Stimulated activated naive CD8-positive, alpha-beta T cell treated with anti-CD3 and anti-CD28 coated beads, Interleukin-15, amount 100 ng/mL, for 72 hours (primary cell): ENCODE results near the gene MDH2.
"Not testable (repeated sequence)": the region's sequence is repeated elsewhere in the genome, so short reads cannot be mapped to it uniquely, and the experiment has no call there.

ENCODE experiments used
- ATAC-seq: fragments of 150-1000 bp; cut with Tn5 transposase; 2 replicates; pipeline ENCODE4 v1.10.0; 2021; ENCODE audit warnings: mild to moderate bottlenecking, moderate library complexity
- DNase-seq, 2 donors: peaks; one replicate each; pipeline ENCODE4 v3.0.0; 2021 to 2022
- H3K27ac Mint-ChIP-seq, 2 donors: one replicate each; pipeline ENCODE4 v1.8.0; 2022; ENCODE audit warnings: mild to moderate bottlenecking in 2 of 2, mixed read lengths in 2 of 2, moderate library complexity in 2 of 2
- H3K27me3 Mint-ChIP-seq: one replicate; pipeline ENCODE4 v1.8.0; 2022; ENCODE audit warnings: mixed read lengths
- H3K4me1 Mint-ChIP-seq: one replicate; pipeline ENCODE4 v1.8.0; 2022; ENCODE audit warnings: mild to moderate bottlenecking, mixed read lengths
- H3K4me3 Mint-ChIP-seq, 2 donors: one replicate each; pipeline ENCODE4 v1.8.0; 2022; ENCODE audit warnings: mild to moderate bottlenecking in 2 of 2, mixed read lengths in 2 of 2, moderate library complexity in 1 of 2
- H3K9me3 Mint-ChIP-seq, 2 donors: one replicate each; pipeline ENCODE4 v1.8.0; 2022; ENCODE audit warnings: mixed read lengths in 2 of 2

Gene MDH2, protein sequence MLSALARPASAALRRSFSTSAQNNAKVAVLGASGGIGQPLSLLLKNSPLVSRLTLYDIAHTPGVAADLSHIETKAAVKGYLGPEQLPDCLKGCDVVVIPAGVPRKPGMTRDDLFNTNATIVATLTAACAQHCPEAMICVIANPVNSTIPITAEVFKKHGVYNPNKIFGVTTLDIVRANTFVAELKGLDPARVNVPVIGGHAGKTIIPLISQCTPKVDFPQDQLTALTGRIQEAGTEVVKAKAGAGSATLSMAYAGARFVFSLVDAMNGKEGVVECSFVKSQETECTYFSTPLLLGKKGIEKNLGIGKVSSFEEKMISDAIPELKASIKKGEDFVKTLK

DNA sequence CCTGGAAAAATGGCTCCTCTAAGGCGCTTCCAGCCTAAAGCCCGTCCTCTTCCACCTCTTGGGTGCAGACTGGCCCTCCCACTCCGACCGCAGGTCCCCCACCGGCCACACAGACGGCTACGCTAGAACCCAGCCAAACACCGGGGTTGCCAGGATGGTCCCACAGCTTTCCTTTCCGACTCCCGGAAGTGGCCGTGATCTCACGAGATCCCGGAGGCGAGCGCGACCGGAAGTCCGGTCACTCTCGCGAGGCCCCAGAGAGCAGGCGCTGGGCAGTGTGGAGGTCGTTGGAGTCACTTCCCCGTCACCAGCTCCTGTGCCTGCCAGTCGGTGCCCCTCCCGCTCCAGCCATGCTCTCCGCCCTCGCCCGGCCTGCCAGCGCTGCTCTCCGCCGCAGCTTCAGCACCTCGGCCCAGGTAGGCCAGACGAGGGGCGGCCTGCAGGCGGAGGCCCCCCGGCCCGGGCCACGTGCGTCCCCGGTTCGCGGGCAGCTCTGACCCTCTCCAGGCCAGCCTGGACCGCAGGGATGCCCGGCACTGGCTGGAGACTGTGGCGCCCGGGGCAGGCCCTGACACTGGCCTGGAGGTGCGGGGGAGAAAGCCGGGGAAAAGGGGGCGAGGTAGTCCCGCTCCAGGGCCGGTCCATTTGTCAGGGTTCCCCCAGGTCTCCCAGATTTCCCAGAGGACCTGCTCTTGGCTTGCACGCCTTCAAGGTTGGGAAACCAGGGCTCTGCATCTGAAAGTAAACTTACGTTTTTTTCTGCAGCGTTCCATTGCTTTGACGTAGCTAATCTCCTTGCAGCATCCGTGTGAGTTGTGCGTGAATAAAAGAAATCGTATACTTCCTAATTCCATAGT, at the start of gene MDH2, which contains the start of gene STYXL1:
TSS of gene MDH2 (plus strand) at position 296 of the 857 bp plus-strand sequence. CDS start at position 351, 55 bp downstream.
TSS of gene STYXL1 (minus strand) at position 190 of the 857 bp plus-strand sequence. CDS start 17,477 bp downstream, outside the sequence.
- H3K27me3 Mint-ChIP-seq, result no peaks in the 10 kb centered on the region
- peak; percentile 85 to 94 for DNase-seq
- peak; percentile 98 for ATAC-seq
- no peaks in the 10 kb centered on the region for H3K9me3 Mint-ChIP-seq
- H3K27ac Mint-ChIP-seq, result peak within 1 kb of the TSS; percentile 99
- peak within 1 kb of the TSS; percentile 98 for H3K4me3 Mint-ChIP-seq
- peaks cover 54% of the 10 kb centered on the region for H3K4me1 Mint-ChIP-seq

DNA sequence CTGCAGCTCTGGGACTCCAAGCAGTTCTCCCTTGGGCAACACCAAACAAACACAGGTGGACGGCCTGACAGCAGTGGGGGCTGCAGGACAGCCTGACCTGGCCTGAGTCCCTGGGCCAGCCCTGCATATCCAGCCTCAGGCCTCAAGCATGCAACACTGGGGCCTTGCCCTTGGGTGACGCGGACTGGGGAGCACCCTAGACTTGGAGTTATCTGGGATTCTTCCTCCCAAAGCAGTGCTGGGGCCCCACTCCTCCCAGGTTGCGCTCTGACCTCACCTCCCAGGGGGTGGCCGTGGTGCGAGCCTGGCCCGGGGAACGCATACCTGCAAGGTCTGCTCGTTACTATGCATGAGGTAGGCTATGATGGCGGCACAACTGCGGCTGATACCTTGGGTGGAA, 47.3 kb upstream of the MDH2 start:
- no peaks in the 10 kb centered on the region for H3K27me3 Mint-ChIP-seq
- no peaks in the 10 kb centered on the region for H3K9me3 Mint-ChIP-seq
- no peak overlapping the region for H3K4me3 Mint-ChIP-seq
- ATAC-seq (no peak), DNase-seq (no peak)
- no peak overlapping the region for H3K27ac Mint-ChIP-seq
- H3K4me1 Mint-ChIP-seq, result peaks cover 21% of the 10 kb centered on the region

DNA sequence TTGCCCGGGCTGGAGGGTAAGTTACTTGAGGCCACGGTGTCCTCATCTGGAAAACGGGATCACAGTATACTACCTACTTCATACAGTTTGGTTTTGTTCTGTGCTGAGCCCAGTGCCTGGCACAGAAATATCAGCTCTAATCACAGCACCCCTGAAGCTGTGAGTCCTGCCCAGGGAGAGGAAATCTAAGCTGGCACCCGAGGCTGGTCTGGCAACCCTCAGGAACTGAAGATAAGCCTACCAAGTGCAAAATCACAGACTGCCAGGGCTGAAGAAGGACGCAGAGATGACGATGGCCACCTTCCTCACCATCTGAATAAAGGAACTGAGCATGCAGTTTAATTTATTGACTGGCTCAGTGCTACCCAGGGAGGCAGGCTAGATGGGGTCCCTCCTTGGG, 45.8 kb upstream of the MDH2 start:
- no peak for DNase-seq
- H3K4me3 Mint-ChIP-seq, result no peak overlapping the region
- peaks cover 12% of the 10 kb centered on the region for H3K4me1 Mint-ChIP-seq
- no peaks in the 10 kb centered on the region for H3K9me3 Mint-ChIP-seq
- no peak for ATAC-seq
- H3K27ac Mint-ChIP-seq, result no peak overlapping the region
- H3K27me3 Mint-ChIP-seq, result no peaks in the 10 kb centered on the region

DNA sequence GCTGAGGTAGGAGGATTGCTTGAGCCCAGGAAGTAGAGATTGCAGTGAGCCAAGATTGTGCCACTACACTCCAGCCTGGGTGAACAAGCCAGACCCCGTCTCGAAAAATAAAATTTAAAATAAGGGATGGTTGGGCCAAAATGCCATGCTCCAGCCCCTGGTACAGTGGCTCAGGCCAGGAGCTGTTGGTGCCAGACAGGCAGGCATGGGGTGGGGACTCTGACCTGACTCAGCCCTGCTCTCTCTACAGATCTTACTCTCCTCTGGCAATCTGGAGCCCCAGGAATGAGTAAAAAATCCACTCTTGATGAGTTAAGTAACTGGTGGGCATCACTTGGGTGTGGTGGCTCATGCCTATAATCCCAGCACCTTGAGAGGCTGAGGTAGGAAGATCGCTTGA, 45.1 kb upstream of the MDH2 start:
- ATAC-seq (no peak), DNase-seq (no peak)
- Mint-ChIP-seq H3K4me3 (no peak overlapping the region), H3K27me3 (no peaks in the 10 kb centered on the region), H3K27ac (no peak overlapping the region), H3K9me3 (no peaks in the 10 kb centered on the region), H3K4me1 (peaks cover 13% of the 10 kb centered on the region)

DNA sequence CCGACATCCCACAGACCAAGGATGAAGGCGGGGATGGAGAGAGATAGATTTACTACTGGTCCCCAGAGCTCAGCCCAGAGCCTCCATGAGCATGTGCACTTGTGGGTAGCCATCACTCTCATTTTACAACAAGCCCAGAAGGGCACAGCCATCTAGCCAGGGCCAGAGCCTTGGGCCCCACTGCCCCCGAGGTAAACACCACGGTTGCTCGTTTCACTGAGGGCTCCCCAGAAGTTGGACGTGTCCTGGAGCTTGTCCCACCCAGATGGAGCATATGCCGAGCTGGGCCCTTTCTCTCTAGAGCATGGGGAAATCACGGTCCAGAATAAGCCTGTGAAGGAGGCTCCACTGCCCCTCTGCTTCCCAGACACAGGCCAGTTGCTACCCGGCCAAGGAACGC, 44.6 kb upstream of the MDH2 start:
- no peaks in the 10 kb centered on the region for H3K27me3 Mint-ChIP-seq
- DNase-seq (no peak), ATAC-seq (no peak)
- no peaks in the 10 kb centered on the region for H3K9me3 Mint-ChIP-seq
- no peak overlapping the region for H3K27ac Mint-ChIP-seq
- peaks cover 17% of the 10 kb centered on the region for H3K4me1 Mint-ChIP-seq
- no peak overlapping the region for H3K4me3 Mint-ChIP-seq

DNA sequence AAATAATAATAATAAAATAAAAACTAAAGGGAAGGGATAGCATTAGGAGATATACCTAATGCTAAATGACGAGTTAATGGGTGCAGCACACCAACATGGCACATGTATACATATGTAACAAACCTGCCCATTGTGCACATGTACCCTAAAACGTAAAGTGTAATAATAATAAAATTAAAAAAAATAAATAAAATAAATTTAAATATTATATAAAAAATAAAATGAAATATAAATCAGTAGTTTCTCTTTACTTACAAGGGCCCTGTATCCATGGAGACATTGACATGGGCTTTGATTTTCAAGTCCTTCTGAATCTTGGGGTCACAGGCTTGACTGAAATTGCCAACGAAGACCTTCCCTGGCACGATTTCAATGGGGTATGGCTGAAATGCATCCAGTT, 42.9 kb upstream of the MDH2 start:
- not testable (repeated sequence) for H3K4me3 Mint-ChIP-seq, H3K9me3 Mint-ChIP-seq, ATAC-seq, DNase-seq, H3K27ac Mint-ChIP-seq, H3K27me3 Mint-ChIP-seq
- peaks cover 29% of the 10 kb centered on the region for H3K4me1 Mint-ChIP-seq

DNA sequence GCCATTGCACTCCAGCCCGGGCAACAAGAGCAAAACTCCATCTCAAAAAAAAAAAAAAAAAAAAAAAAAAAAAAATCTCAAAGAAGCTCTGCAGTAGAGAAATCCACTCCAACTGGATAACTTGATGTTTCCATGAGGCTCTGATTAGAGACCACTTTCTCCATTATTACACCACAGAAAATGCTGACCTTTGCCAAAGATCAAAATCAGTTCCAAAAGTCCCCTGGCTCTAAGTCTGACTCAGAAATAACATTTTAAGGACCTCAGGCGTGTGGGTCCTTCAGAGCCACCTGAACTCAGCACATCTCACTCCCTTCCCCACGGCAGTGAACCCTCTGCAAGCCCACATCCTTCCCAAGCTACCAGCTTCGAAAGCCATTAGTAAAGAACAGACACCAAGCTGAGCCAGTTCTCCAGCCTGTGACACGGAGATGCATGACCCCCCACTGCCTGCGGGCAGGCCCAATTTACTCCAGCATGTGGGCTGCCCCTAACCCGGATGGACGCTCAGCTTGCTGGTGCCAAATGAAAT, 39.7 kb upstream of the MDH2 start:
- H3K9me3 Mint-ChIP-seq, result no peaks in the 10 kb centered on the region
- peak; percentile 56 to 73 for DNase-seq
- H3K4me1 Mint-ChIP-seq, result peaks cover 43% of the 10 kb centered on the region
- ATAC-seq, result peak; percentile 83
- H3K4me3 Mint-ChIP-seq, result peak overlapping the region; percentile 55 to 58
- H3K27me3 Mint-ChIP-seq, result peaks cover 30% of the 10 kb centered on the region
- H3K27ac Mint-ChIP-seq, result peak overlapping the region; percentile 37 to 94

DNA sequence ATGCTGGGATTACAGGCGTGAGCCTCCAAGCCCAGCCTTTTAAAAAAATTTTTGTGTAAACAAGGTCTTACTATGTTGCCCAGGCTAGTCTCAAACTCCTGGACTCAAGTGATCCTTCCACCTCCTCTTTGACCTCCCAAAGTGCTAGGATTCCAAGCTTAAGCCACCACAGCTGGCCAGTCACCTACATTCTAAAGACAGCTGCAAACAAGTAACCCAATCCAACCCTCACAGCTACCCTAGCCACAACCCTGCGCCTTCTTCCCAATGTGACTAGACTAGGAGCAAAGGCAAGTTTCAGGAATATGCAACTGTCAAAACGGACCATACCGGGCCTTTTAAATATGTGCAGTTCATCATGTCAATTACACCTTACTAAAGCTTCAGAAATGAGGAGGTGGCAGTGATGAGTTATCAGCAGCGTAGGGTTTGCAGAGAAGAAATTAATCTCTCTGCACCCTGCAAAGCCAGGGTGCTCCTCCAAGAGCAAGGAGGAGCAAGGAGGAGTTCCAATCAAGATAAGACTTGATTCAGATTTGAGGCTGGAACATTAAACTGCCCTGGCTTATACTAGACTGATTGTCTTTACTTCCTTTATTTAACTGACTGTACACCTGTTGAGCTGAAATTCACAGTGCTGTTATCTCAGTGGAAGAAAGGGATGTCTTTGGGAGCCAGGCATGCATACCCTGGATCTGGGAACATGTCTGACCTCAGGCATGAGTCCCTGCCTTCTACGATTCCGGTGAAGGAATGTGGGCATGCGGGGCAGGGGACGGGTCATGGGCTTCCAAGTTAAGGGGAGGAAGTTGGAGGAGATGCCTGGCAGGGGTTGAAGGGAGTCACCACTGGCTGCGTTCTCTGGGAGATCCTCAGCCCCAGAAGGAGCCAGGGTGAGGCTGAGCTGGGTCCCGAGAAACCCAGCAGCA, 38.0 kb upstream of the MDH2 start:
- H3K4me1 Mint-ChIP-seq, result peaks cover 43% of the 10 kb centered on the region
- no peak for DNase-seq
- H3K27ac Mint-ChIP-seq, result peak overlapping the region in 1 of 2 donors; percentile 91
- no peak for ATAC-seq
- peaks cover 37% of the 10 kb centered on the region for H3K27me3 Mint-ChIP-seq
- peak overlapping the region; percentile 58 to 65 for H3K4me3 Mint-ChIP-seq
- H3K9me3 Mint-ChIP-seq, result no peaks in the 10 kb centered on the region

DNA sequence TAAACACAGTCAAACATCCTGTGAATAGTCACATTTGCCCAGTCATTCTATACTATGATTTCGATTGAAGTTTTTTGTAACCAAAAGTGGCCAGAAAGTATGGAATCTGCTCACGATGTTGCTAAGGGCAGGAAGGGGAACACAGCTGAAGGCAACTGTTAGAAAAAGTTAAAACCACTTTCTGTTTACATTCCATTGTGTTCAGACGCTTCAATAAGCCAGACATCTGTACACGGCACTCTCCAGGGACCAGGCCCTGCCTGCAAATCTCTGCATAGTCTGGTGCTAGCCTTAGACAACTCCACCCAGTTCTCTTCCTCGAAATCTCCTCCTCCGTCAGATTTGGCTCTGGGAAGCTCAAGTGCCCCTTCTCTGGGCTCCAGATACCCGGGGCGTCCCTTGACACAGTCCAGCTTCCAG, 36.5 kb upstream of the MDH2 start:
- Mint-ChIP-seq H3K27me3 (peaks cover 37% of the 10 kb centered on the region), H3K27ac (no peak overlapping the region), H3K4me3 (no peak overlapping the region), H3K4me1 (peaks cover 43% of the 10 kb centered on the region), H3K9me3 (no peaks in the 10 kb centered on the region)
- ATAC-seq (no peak), DNase-seq (no peak)

DNA sequence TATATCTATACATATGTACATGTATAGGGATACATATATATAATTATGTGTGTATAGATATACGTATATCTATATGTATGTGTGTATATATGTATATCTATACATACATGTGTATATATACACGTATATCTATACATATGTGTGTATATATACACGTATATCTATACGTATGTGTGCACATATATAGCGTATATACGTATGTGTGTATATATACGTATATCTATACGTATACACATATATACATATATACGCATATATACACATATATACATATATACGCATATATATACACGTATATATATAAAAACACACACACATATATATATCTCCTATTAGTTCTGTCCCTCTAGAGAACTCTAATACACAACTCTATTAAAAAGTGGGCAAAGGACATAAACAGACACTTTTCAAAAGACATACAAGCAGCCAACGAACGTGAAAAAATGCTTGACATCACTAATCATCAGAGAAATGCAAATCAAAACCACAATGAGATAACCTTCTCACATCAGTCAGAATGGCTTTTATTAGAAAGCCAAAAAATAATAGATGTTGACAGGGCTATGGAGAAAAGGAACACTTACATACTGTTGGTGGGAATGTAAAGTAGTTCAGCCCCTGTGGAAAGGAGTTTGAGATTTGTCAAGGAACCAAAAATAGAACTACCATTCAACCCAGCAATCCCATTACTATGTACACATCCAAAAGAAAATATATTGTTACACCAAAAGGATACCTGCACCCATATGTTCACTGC, 31.5 kb upstream of the MDH2 start:
- ATAC-seq (no peak), DNase-seq (no peak)
- peaks cover 13% of the 10 kb centered on the region for H3K4me1 Mint-ChIP-seq
- H3K27me3 Mint-ChIP-seq, result peaks cover 24% of the 10 kb centered on the region
- H3K27ac Mint-ChIP-seq, result no peak overlapping the region
- no peak overlapping the region for H3K4me3 Mint-ChIP-seq
- H3K9me3 Mint-ChIP-seq, result no peaks in the 10 kb centered on the region

DNA sequence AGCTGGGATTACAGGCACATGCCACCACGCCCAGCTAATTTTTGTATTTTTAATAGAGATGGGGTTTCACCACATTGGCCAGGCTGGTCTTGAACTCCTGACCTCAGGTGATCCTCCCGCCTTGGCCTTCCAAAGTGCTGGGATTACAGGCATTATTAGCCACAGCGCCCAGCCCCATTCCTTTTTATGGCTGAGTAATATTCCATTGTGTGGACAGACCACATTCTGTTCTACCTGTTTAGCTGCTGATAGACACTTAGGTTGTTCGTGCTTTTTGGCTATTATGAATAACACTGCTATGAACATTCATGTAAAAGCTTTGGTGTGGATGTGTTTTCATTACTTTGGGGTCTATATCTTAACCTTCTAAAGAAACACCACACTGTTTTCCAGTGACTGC, 29.4 kb upstream of the MDH2 start:
- H3K27ac Mint-ChIP-seq, ATAC-seq, H3K9me3 Mint-ChIP-seq, H3K4me3 Mint-ChIP-seq, H3K27me3 Mint-ChIP-seq, DNase-seq: not testable (repeated sequence)
- H3K4me1 Mint-ChIP-seq, result peaks cover 13% of the 10 kb centered on the region

DNA sequence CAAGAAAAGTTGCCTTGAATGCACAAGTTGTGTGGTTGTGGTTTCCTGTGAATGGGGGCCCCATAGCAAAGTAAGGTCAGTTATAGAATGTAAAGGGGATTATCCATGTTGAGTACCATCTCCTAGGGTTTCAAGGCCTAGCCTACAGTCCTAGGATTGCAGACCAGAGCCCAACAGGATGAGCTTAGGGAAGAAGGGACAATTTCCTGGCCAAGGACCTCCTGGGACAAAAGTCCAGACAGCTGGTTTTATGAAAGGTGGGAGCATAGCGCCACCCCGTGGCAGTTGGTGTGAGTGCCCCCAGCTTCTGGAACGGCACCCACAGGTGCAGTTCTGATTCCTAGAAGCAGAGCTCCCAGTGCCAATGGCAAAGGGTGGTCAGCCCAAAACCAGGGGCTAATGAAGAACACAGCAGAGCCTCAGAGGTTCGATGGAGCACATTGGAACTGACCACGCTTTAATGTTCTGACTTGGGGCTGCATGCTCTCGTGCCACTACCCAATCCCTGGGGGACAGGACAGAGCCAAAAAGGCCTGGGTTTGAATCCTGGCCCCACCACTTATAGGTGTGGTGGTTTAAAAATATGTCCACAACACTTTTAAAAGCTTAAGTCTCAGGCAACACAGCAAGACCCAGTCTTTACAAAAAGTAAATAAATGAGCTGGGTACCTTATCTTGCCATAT, 27.7 kb upstream of the MDH2 start:
- no peak overlapping the region for H3K27ac Mint-ChIP-seq

DNA sequence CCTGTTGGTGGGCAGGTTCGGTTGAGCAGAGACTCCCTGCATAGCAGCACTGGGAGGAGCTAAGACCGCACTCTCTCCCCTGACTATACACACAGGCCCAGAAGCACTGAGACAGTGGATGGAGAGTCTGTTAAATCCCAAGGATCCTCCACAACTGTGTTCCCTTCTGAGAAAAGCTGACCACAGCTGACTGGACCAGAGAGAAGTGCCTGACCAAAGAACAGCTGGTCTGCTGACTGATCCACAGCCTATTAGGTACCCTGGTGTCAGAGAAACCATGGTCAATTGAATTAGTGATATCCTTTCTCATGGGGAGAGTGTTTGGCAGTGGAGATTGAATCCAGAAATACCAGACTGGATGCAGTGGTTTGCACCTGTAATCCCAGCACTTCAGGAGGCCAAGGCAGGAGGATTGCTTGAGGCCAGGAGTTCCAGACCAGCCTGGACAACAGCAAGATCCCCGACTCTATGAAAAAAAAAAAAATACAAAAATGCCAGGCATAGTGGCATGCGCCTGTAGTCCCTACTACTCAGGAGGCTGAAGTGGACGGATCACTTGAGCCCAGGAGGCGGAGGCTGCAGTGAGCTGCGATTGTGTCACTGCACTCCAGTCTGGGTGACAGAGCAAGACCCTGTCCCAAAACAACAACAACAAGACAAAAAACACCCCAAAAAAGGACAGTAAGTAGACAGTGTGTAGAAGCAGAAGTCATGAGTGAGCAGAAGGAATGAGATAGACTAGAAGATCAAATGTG, 25.7 kb upstream of the MDH2 start:
- no peak for ATAC-seq
- Mint-ChIP-seq H3K27ac (peak overlapping the region in 1 of 2 donors; percentile 64), H3K9me3 (no peaks in the 10 kb centered on the region), H3K27me3 (no peaks in the 10 kb centered on the region), H3K4me3 (no peak overlapping the region), H3K4me1 (peaks cover 13% of the 10 kb centered on the region)
- DNase-seq, result no peak

More for the DNA sequence above, 27.7 kb upstream of the MDH2 start:
- Mint-ChIP-seq H3K4me3 (peak overlapping the region; percentile 45 to 59), H3K9me3 (no peaks in the 10 kb centered on the region), H3K4me1 (peaks cover 13% of the 10 kb centered on the region), H3K27me3 (no peaks in the 10 kb centered on the region)
- peak; percentile 78 for ATAC-seq
- DNase-seq, result peak; percentile 66 to 72
